Keratinocyte (primary cell): Measurements from ENCODE around the gene ACVR1.

Experiments used
- EZH2 ChIP-seq: IDR thresholded peaks from one replicate; pipeline ENCODE4 v1.6.1; 2012; ENCODE audit warnings: inconsistent platforms, mild to moderate bottlenecking, low read length, moderate library complexity
- TF ChIP-seq, protein P1 (sequence below), 3 experiments: IDR thresholded peaks in 1 of 3; conservative IDR thresholded peaks in 1 of 3; optimal IDR thresholded peaks in 1 of 3; 2 replicates in 2 of 3; 3 replicates in 1 of 3; pipeline versions ENCODE3 to v1.5.1; 2011; ENCODE audit warnings: low read length in 3 of 3, mild to moderate bottlenecking in 3 of 3, moderate library complexity in 2 of 3, control low read depth in 1 of 3, inconsistent platforms in 1 of 3; ENCODE audit not compliant: insufficient read depth in 2 of 3; ENCODE audit errors: extremely low read depth in 1 of 3

GRCh38 chr2:157872791-157873190, 3.3 kb downstream of the ACVR1 start:
- TF ChIP-seq, protein P1, sequence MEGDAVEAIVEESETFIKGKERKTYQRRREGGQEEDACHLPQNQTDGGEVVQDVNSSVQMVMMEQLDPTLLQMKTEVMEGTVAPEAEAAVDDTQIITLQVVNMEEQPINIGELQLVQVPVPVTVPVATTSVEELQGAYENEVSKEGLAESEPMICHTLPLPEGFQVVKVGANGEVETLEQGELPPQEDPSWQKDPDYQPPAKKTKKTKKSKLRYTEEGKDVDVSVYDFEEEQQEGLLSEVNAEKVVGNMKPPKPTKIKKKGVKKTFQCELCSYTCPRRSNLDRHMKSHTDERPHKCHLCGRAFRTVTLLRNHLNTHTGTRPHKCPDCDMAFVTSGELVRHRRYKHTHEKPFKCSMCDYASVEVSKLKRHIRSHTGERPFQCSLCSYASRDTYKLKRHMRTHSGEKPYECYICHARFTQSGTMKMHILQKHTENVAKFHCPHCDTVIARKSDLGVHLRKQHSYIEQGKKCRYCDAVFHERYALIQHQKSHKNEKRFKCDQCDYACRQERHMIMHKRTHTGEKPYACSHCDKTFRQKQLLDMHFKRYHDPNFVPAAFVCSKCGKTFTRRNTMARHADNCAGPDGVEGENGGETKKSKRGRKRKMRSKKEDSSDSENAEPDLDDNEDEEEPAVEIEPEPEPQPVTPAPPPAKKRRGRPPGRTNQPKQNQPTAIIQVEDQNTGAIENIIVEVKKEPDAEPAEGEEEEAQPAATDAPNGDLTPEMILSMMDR (optimal IDR thresholded peaks at IDR 0.05 in 1 of 3, IDR thresholded peaks at IDR 0.05 in 1 of 3, conservative IDR thresholded peaks at IDR 0.05 in 1 of 3; ENCODE audit: extremely low read depth in 1 of 3, insufficient read depth in 2 of 3, low read length in 3 of 3): no peak
- TF ChIP-seq EZH2: no peak
